Hepatocyte (in vitro differentiated cells): ENCODE measurements around the gene DEPP1.

Experiments
- CTCF ChIP-seq: fragments of 200-600 bp; sonication (generic); IDR thresholded peaks from 2 replicates; pipeline ENCODE4 v1.5.1; 2016; ENCODE audit warnings: antibody characterized with exemption, mild to moderate bottlenecking; ENCODE audit not compliant: poor library complexity
- EZH2 ChIP-seq: fragments of 200-600 bp; sonication (generic); IDR thresholded peaks from 2 replicates; pipeline ENCODE4 v1.6.1; 2016; ENCODE audit warnings: antibody characterized with exemption, mild to moderate bottlenecking, borderline replicate concordance
- EZH2phosphoT487 ChIP-seq: fragments of 200-600 bp; sonication (generic); IDR thresholded peaks from one replicate; pipeline ENCODE4 v1.6.1; 2018; ENCODE audit warnings: antibody characterized with exemption, mild to moderate bottlenecking, low read depth, moderate library complexity; ENCODE audit not compliant: unreplicated experiment, severe bottlenecking

- TF ChIP-seq CTCF, result no peak
- no peak for TF ChIP-seq EZH2phosphoT487
- TF ChIP-seq EZH2, result no peak
Observed at GRCh38 chr10:44961230-44961571, 17.4 kb downstream of the DEPP1 start.
